NCI-H2081 treated with DMSO at 0.1 percent for 48 hours (cell line): Measurements from ENCODE around the gene MLPH.

Experiments used
- DNase-seq: peaks from one replicate; lab custom pipeline; 2025; lab: John Stamatoyannopoulos, UW

The MLPH gene

GRCh38 chr2:237603049-237603717, 116.1 kb downstream of the MLPH start:
- DNase-seq: no peak

DNA sequence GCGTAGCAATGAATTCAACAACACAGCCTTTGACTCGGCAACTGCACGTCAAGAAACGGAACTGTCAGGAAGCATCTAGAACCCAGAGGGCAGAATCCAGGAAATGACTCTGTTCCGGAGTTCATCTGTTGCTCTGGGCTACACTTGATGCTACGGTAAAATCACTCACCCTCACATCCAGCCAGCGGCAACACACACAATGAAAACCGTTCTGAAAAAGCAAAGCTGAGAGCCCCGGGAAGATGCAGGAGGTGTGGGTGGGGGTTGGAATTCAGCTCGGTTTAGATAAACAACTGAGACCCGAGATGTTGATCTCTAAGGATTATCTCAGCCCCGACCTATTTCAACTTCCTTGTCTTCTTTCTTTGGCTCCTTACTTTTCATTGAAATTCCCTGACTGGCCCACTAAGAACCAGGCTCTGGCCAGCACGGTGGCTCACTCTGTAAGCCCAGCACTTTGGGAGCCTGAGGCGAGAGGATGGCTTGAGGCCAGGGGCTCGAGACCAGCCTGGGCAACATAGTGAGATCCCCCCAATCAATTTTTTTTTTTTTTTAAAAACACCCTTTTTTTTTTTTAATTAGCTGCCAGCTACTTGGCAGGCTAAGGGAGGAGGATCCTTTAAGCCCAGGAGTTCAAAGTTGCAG, 116.8 kb downstream of the MLPH start:
- DNase-seq: no peak

- DNase-seq: no peak
Measured at GRCh38 chr2:237604391-237604790, 117.3 kb downstream of the MLPH start.
